GM19467 (cell line): ENCODE measurements around the gene CAPSL.
"Not testable (repeated sequence)": the region's sequence is repeated elsewhere in the genome, so short reads cannot be mapped to it uniquely, and the experiment has no call there.

Experiments used
- ATAC-seq: cut with Tn5 transposase; IDR thresholded peaks from one replicate; pipeline ENCODE4 v1.9.1; 2021; ENCODE audit warnings: mild to moderate bottlenecking, moderate library complexity; ENCODE audit not compliant: unreplicated experiment

The CAPSL gene

GRCh38 chr5:35877655-35878054 lies 60.8 kb downstream of the CAPSL start:
- ATAC-seq = no peak

GRCh38 chr5:35876922-35877321 lies 61.5 kb downstream of the CAPSL start:
- ATAC-seq = no peak

- no peak for ATAC-seq
These were observed 62.0 kb downstream of the CAPSL start for GRCh38 chr5:35876454-35876853.

GRCh38 chr5:35870605-35871004 lies 67.8 kb downstream of the CAPSL start:
- no peak for ATAC-seq

GRCh38 chr5:35869685-35870277 lies 68.6 kb downstream of the CAPSL start:
- ATAC-seq = no peak

GRCh38 chr5:35867998-35868397 lies 70.4 kb downstream of the CAPSL start:
- no peak for ATAC-seq

- ATAC-seq = no peak
These were observed 75.3 kb downstream of the CAPSL start for GRCh38 chr5:35863159-35863558.

- no peak for ATAC-seq
These were observed 76.3 kb downstream of the CAPSL start for GRCh38 chr5:35862126-35862525.

- ATAC-seq = no peak
These were observed 76.7 kb downstream of the CAPSL start for GRCh38 chr5:35861718-35862117.

- ATAC-seq = no peak
These were observed 77.7 kb downstream of the CAPSL start for GRCh38 chr5:35860686-35861085.

GRCh38 chr5:35859101-35859661 lies 79.2 kb downstream of the CAPSL start:
- ATAC-seq = no peak

- ATAC-seq = no peak
These were observed 80.7 kb downstream of the CAPSL start for GRCh38 chr5:35857606-35858205.

GRCh38 chr5:35856765-35857351 lies 81.6 kb downstream of the CAPSL start, which contains the start of gene IL7R:
IL7R (plus strand) TSS chr5:35856891; CDS start chr5:35856978, 87 bp downstream.
- ATAC-seq = no peak

- ATAC-seq = not testable (repeated sequence)
These were observed 82.1 kb downstream of the CAPSL start for GRCh38 chr5:35856186-35856764.

- ATAC-seq = no peak
These were observed 83.2 kb downstream of the CAPSL start for GRCh38 chr5:35855187-35855586.
